Esophagus (tissue), 2 donors: ENCODE results near the gene CDK14. TPM values are rescaled to one million over a fixed set of nuclear protein-coding genes. Genes with fewer than 3 reads are reported as not detected.

Experiments used
- H3K27ac ChIP-seq, 2 donors: one replicate each; pipeline ENCODE4 v1.5.1; 2013; ENCODE audit warnings: low read depth in 2 of 2, mild to moderate bottlenecking in 2 of 2, inconsistent platforms in 1 of 2, low read length in 1 of 2, moderate library complexity in 1 of 2
- H3K27me3 ChIP-seq, 2 donors: one replicate each; pipeline ENCODE4 v1.6.1; 2013; ENCODE audit warnings: low read length in 2 of 2, control low read depth in 1 of 2, mild to moderate bottlenecking in 1 of 2; ENCODE audit not compliant: insufficient read depth in 2 of 2, control insufficient read depth in 1 of 2
- H3K36me3 ChIP-seq, 2 donors: one replicate each; pipeline ENCODE4 v1.6.1; 2013; ENCODE audit warnings: low read length in 1 of 2; ENCODE audit not compliant: control insufficient read depth in 2 of 2, insufficient read depth in 2 of 2
- H3K4me1 ChIP-seq, 2 donors: one replicate each; pipeline ENCODE4 v1.6.1; 2013; ENCODE audit warnings: low read length in 1 of 2; ENCODE audit not compliant: control insufficient read depth in 2 of 2, insufficient read depth in 2 of 2
- H3K4me3 ChIP-seq, 2 donors: one replicate each; pipeline ENCODE4 v1.5.1; 2013; ENCODE audit warnings: low read length in 2 of 2, mild to moderate bottlenecking in 2 of 2, low read depth in 1 of 2, moderate library complexity in 1 of 2
- H3K9me3 ChIP-seq, 2 donors: one replicate each; pipeline ENCODE4 v1.6.1; 2013; ENCODE audit warnings: mild to moderate bottlenecking in 2 of 2, low read depth in 1 of 2, low read length in 1 of 2, moderate library complexity in 1 of 2; ENCODE audit not compliant: control insufficient read depth in 2 of 2, insufficient read depth in 1 of 2
- WGBS, 2 donors: extraction: QIAGEN DNeasy Blood & Tissue Kit; methylation state at CpG; one replicate each; pipeline ENCODE4 v1.1.7; 2013; 5-methylcytosine and 5-hydroxymethylcytosine counted together
- polyA plus RNA-seq, 2 donors: library from polyadenylated mRNA; stranded (reverse); fragments of 200-250 nt; gene quantifications; one replicate each; pipeline ENCODE4 v1.2.3, GENCODE V29; 2013
- donor health status: healthy with polysubstance abuse.
- donor health status: Bipolar disorder and iron deficiency.

CDK14 gene
- polyA plus RNA-seq, 2 donors, result 0.51 to 0.59 TPM

DNA sequence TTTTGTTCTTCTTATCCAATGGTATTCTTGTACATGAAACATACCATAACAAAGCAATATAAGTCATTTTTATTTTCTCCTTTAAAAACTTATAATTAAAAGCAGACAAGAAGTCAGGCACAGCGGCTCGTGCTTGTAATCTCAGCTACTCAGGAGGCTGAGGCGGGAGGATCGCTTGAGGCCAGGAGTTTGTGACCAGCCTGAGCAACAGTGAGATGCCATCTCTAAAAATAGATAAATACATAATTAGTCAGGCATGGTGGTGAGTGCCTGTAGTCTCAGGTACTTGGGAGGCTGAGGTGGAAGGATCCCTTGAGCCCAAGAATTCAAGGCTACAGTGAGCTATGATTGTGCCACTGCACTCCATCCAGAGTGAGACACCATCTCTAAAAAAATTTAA, 473.0 kb downstream of the CDK14 start:
- WGBS, 2 donors, result 95 to 98% methylated on average over 4 of the region's 4 CpGs
- no peak overlapping the region for H3K27ac ChIP-seq
- H3K9me3 ChIP-seq, result no peaks in the 10 kb centered on the region
- H3K27me3 ChIP-seq, result no peaks in the 10 kb centered on the region
- no peaks in the 10 kb centered on the region for H3K4me1 ChIP-seq
- H3K4me3 ChIP-seq, result no peak overlapping the region
- no peaks in the 10 kb centered on the region for H3K36me3 ChIP-seq

DNA sequence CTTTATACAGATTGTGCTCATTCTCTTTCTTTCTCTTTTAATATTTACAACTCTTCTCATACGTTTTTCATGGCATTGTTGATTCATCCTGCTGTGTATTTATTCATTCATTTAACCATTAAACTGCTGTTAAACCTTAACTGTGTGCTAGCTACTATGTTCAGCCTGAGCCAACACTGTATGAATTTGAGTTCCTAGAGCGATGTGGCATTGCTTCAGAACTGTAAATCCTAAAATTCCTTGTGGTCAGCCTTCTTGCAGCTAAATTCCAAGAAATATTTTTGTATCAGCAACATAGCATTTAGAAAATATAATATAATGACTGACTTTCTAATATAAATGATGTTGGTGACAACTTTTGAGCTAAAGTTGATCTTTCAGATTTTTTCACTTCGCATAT, 483.4 kb downstream of the CDK14 start:
- WGBS, 2 donors, result 54 to 57% methylated on average over 3 of the region's 3 CpGs
- Histone ChIP-seq H3K27ac (no peak overlapping the region), H3K27me3 (no peaks in the 10 kb centered on the region), H3K4me3 (no peak overlapping the region), H3K9me3 (no peaks in the 10 kb centered on the region), H3K36me3 (no peaks in the 10 kb centered on the region), H3K4me1 (no peaks in the 10 kb centered on the region)

DNA sequence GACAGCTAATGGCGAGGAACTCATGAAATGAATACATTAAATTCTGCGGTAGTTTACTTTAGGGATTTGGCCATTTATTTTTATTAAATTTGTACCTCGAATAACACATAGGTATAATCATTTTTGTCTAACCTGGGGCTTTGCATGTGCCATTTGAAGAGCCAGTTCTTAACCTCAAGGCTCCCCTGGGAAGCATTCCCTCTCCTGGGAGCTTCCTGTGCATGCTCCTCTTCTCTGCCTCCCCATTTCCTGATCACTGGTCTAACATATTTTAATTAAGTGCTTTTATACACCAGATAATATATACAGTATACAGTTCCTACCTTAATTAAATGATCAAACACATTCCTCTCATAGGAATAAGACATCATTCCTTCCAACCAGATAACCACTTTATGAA, 484.2 kb downstream of the CDK14 start:
- Histone ChIP-seq H3K4me3 (no peak overlapping the region), H3K9me3 (no peaks in the 10 kb centered on the region), H3K4me1 (no peaks in the 10 kb centered on the region), H3K27me3 (no peaks in the 10 kb centered on the region), H3K27ac (no peak overlapping the region), H3K36me3 (no peaks in the 10 kb centered on the region)
- WGBS, 2 donors, result 79 to 86% methylated on average over 3 of the region's 3 CpGs

DNA sequence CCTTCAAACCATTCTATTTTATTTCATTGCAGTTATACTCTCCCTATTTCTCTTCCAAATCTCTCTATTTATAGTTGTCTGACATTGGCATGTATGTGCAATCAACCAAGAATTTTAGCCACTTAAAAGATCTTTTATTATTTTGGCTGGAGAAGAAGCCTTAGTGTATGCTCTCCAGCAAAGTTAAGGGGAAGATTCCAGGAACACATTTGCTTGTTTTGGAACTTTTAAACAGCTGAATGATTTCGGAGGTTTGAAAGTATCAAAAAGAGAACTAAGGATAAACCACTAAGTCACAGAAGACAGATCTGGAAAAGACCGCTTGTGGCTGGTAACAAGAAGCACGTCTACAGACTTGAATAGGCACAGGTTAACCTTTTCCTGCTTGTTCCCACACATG, 485.9 kb downstream of the CDK14 start:
- H3K27ac ChIP-seq, result no peak overlapping the region
- no peaks in the 10 kb centered on the region for H3K36me3 ChIP-seq
- no peaks in the 10 kb centered on the region for H3K27me3 ChIP-seq
- 29 to 37% methylated on average over 3 of the region's 3 CpGs for WGBS, 2 donors
- H3K9me3 ChIP-seq, result no peaks in the 10 kb centered on the region
- no peaks in the 10 kb centered on the region for H3K4me1 ChIP-seq
- no peak overlapping the region for H3K4me3 ChIP-seq

DNA sequence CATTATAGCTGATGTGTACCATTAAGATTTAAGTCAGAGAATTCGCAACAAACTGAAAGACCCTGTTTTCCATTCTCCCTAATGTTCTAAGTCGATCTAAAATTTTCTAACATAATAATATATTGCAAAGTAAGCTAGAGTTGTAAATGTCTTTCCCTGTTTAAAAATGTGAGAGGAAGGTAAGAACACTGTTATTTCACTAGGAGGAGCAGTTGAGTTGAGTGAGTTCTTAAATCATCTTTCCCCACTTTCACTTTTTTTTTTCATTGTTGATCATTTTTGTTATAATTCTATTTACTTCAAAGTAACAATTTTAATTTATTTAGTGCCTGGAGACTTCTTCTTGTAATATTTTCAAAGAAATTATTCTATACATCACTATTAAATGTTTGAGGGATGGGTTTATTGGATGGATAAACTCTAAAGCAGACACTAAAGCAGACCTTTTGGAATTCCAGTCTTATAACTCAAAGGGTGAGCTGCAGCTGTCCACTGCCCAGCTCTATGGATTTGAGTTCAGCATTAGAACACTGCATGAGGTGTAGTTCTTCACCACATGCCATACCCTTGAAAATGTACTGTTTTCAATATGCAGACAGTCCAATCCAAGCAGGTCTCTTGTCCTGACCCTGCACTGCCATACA, 486.9 kb downstream of the CDK14 start:
- no peaks in the 10 kb centered on the region for H3K27me3 ChIP-seq
- no peaks in the 10 kb centered on the region for H3K9me3 ChIP-seq
- no peak overlapping the region for H3K4me3 ChIP-seq
- 49 to 50% methylated on average over 2 of the region's 2 CpGs for WGBS, 2 donors
- no peaks in the 10 kb centered on the region for H3K36me3 ChIP-seq
- H3K4me1 ChIP-seq, result no peaks in the 10 kb centered on the region
- H3K27ac ChIP-seq, result no peak overlapping the region

DNA sequence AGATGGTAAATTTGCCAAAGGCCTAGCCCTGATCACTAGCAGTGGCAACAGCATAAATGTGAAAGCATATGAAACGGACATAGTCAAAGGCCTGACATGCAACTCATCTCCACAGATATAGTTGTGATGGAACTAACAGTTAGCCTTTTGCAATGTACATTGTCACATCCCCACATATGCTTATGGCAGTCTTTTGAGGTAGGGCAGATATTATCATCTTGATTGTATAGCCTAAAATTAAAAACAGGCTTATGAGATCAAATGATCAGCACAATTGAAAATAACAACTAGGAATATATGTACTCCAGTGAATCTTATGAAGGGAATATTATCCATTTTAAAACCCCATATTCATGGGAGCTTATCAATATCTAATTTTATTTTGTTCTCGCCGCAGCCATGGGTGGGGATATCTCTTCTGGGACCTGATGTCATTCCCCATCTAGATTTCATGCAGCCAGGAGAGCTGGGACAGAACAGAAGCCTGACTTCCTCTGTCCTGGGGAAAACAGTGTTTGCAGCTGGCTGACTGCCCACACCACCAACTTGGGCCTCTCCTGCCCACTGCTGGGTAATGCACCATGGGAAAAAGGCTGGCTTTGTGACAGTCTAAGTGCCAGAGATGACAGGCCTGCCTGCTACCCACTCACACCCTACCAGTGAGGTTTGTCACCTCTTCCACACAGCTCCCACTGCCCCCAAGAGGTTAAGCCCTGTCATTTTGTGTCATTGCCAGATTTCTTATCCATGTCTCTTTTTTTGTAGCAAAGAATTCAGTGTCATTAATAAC, 487.9 kb downstream of the CDK14 start:
- no peak overlapping the region for H3K27ac ChIP-seq
- no peak overlapping the region for H3K4me3 ChIP-seq
- WGBS, 2 donors, result 66 to 69% methylated on average over 3 of the region's 3 CpGs
- H3K9me3 ChIP-seq, result no peaks in the 10 kb centered on the region
- H3K27me3 ChIP-seq, result no peaks in the 10 kb centered on the region
- no peaks in the 10 kb centered on the region for H3K36me3 ChIP-seq
- no peaks in the 10 kb centered on the region for H3K4me1 ChIP-seq

DNA sequence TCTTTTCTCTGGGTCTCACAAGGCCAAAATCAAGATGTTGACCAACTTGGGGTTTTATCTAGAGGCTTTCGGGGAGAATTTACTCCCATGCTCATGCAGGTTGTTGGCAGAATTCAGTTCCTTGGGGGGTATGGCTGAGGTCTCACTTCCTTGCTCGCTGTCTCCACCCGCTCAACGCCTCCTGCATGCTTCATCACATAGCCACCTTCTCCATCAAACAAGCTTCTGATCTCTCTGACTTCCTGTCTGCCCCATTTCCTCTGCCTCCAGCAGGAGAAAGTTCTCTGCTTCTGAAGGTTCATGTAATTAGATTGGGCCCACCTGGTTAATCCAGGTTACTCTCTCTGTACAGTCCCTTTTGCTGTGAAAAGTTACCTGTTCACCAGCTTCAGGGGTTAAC, 489.1 kb downstream of the CDK14 start:
- no peaks in the 10 kb centered on the region for H3K27me3 ChIP-seq
- H3K4me1 ChIP-seq, result no peaks in the 10 kb centered on the region
- no peak overlapping the region for H3K4me3 ChIP-seq
- H3K9me3 ChIP-seq, result no peaks in the 10 kb centered on the region
- no peaks in the 10 kb centered on the region for H3K36me3 ChIP-seq
- H3K27ac ChIP-seq, result no peak overlapping the region
- 83 to 84% methylated on average over 4 of the region's 4 CpGs for WGBS, 2 donors

DNA sequence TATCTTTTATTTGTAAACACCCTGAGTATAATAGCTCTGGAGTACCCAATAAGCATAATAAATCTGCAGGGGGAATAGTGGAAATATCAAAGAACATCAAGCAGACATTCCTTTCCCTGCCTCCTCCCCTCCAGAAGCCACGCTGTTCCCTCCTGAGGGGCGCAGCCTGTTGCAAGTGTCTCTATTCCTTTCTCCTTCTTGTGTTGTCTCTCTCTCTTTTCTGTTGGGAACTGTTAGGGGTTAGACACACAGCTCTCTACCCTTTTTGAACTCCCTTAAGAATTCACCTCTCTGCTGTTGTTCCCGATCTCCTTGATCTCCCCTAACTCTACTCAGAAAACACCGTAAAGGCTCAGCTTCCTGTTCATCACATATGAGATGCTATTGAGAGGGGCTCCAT, 490.1 kb downstream of the CDK14 start:
- Histone ChIP-seq H3K4me3 (no peak overlapping the region), H3K27me3 (no peaks in the 10 kb centered on the region), H3K27ac (no peak overlapping the region), H3K36me3 (no peaks in the 10 kb centered on the region), H3K4me1 (no peaks in the 10 kb centered on the region), H3K9me3 (no peaks in the 10 kb centered on the region)
- WGBS, 2 donors, result 89 to 91% methylated on average over 4 of the region's 4 CpGs

DNA sequence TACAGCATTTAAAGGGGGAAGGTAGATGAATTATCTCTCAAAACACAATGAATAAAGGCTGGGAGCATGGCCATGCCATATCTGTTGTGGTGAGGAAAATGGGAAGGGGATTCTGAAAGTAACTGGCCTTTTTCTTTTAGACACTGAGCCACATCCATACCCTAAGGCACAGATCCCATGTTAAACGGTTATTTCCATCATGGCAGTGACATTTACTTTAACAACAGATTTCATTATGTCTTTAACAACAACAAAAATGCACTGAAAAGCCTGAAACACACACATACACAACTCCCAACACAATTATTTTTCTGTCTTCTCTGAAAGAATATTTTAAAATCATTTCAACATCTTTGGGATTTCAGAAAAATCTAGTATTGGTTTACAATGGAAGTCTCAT, 492.0 kb downstream of the CDK14 start:
- no peaks in the 10 kb centered on the region for H3K27me3 ChIP-seq
- H3K4me1 ChIP-seq, result no peaks in the 10 kb centered on the region
- no peak overlapping the region for H3K27ac ChIP-seq
- WGBS, 2 donors, result 32 to 43% methylated on average over 1 of the region's 1 CpG
- H3K4me3 ChIP-seq, result no peak overlapping the region
- H3K9me3 ChIP-seq, result no peaks in the 10 kb centered on the region
- H3K36me3 ChIP-seq, result no peaks in the 10 kb centered on the region

DNA sequence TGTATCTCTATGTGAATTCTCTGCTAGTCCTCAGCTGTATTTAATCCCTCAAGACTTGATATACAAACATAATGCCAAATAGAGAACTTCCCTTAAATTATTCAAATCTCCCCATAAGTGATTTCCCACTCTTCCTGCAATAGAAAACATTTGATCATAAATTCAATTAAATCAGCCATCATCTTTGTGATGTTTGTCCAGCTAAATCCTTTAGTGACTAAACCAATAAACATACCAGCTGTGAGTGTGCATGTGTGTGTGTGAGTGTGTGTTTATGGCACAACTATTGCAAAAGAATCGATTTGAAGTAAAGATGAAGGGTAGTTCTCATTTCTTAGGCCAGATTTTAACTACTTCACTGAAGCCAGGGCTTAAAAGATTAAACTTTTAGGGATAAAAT, 492.6 kb downstream of the CDK14 start:
- Histone ChIP-seq H3K27me3 (no peaks in the 10 kb centered on the region), H3K4me3 (no peak overlapping the region), H3K4me1 (no peaks in the 10 kb centered on the region), H3K27ac (no peak overlapping the region), H3K36me3 (no peaks in the 10 kb centered on the region), H3K9me3 (no peaks in the 10 kb centered on the region)
- 44 to 45% methylated on average over 1 of the region's 1 CpG for WGBS, 2 donors
